Measurements from ENCODE around the gene AJUBA.

GRCh38 chr14:22929104-22929960, 53.0 kb downstream of the AJUBA start, which contains the start of gene PRMT5:
- TF ChIP-seq CTCF (IDR thresholded peaks at IDR 0.05) (peak in 1 of 4 experiments; percentile 21), EP300 (IDR thresholded peaks at IDR 0.05) (no peak), POLR2A (IDR thresholded peaks at IDR 0.05) (peak; percentile 84 to 86)
